ENCODE data around the gene GFRA1. TPM values are rescaled to one million over a fixed set of nuclear protein-coding genes. Genes with fewer than 3 reads are reported as not detected.

The GFRA1 gene
- total and polyA plus RNA-seq, 2 donors (not counting 3 experiments of a cell fraction or from before 2014, with no cell fraction given): 0.22 to 0.88 TPM

GRCh38 chr10:116059320-116059719, 213.7 kb downstream of the GFRA1 start:
- no TSS peak for BruUV-seq (replicated peaks)
- H3K9ac ChIP-seq (replicated peaks; ENCODE audit: extremely low read depth, insufficient read depth, low read length): no peak overlapping the region
- no peaks in the 10 kb centered on the region for H3K4me1 ChIP-seq (ENCODE audit: control insufficient read depth, extremely low read depth, insufficient read depth, low read length)
- H3K4me2 ChIP-seq (ENCODE audit: insufficient read depth, low read length): no peak overlapping the region
- CTCF ChIA-PET: no interaction called here
- DNase-seq (ENCODE audit: low read depth, low spot score) (no peak), FAIRE-seq (no peak)
- no peaks in the 10 kb centered on the region for H4K20me1 ChIP-seq (replicated peaks; ENCODE audit: control insufficient read depth, extremely low read depth, insufficient read depth, low read length)
- H2AFZ ChIP-seq (ENCODE audit: low read depth, low read length): no peak overlapping the region
- intact Hi-C loops (cut with micrococcal nuclease): no loop called here
- no peak overlapping the region for H3K4me3 ChIP-seq (replicated peaks in 1 of 3; ENCODE audit: insufficient read depth in 1 of 3, low read depth in 1 of 3, low read length in 3 of 3)
- H3K79me2 ChIP-seq (ENCODE audit: control insufficient read depth, insufficient read depth, low read length): no peaks in the 10 kb centered on the region
- dilution Hi-C loops (cut with MboI; ENCODE audit: extremely low pct_ligation_motif_present, low sequenced_read_pairs): no loop called here
- no peaks in the 10 kb centered on the region for H3K9me3 ChIP-seq (replicated peaks; ENCODE audit: control insufficient read depth, insufficient read depth, low read length)
- no peak overlapping the region for H3K27ac ChIP-seq (ENCODE audit: insufficient read depth, low read depth, low read length)
- H3K36me3 ChIP-seq (ENCODE audit: control insufficient read depth in 2 of 2, extremely low read depth in 1 of 2, insufficient read depth in 2 of 2, low read length in 2 of 2): no peaks in the 10 kb centered on the region
- POLR2A ChIA-PET: no interaction called here
- H3K27me3 ChIP-seq (ENCODE audit: control insufficient read depth in 2 of 2, insufficient read depth in 2 of 2, low read length in 2 of 2): no peaks in the 10 kb centered on the region
- H3K9me1 ChIP-seq (replicated peaks; ENCODE audit: control insufficient read depth, extremely low read depth, insufficient read depth, low read length): no peaks in the 10 kb centered on the region
- TF ChIP-seq POLR2AphosphoS5 (IDR thresholded peaks at IDR 0.05; ENCODE audit: insufficient read depth, low read depth, low read length) (no peak), POLR2A (IDR thresholded peaks at IDR 0.05; ENCODE audit: low read depth, low read length) (no peak), MYC (IDR thresholded peaks at IDR 0.05; ENCODE audit: low read depth, low read length) (no peak), JUN (IDR thresholded peaks at IDR 0.05; ENCODE audit: borderline replicate concordance, insufficient read depth, insufficient read length, low read depth) (no peak), MAX (IDR thresholded peaks at IDR 0.05; ENCODE audit: insufficient read depth, insufficient read length) (no peak), GATA2 (IDR thresholded peaks at IDR 0.05; ENCODE audit: insufficient read depth, insufficient read length, low read depth, low read length) (no peak), CTCF (IDR thresholded peaks at IDR 0.05; ENCODE audit: extremely low read depth in 1 of 2, insufficient read depth in 1 of 2, low read depth in 1 of 2, low read length in 2 of 2) (no peak), FOS (IDR thresholded peaks at IDR 0.05; ENCODE audit: borderline replicate concordance, insufficient read depth, low read length) (no peak), EZH2 (IDR thresholded peaks at IDR 0.05; ENCODE audit: borderline replicate concordance, low read depth, low read length, severe bottlenecking) (no peak)
